AG10803 (cell line): ENCODE data around the gene MYO15A.

Experiments
- DNase-seq: peaks from one replicate; pipeline ENCODE4 v3.0.0; 2010; ENCODE audit warnings: low read depth
- H3K4me3 ChIP-seq: 2 replicates; pipeline ENCODE4 v1.5.1; 2011; ENCODE audit warnings: mild to moderate bottlenecking, low read length, control low read depth
- TF ChIP-seq, protein P1 (sequence below): conservative IDR thresholded peaks from 2 replicates; pipeline ENCODE4 v1.5.1; 2011; ENCODE audit warnings: mild to moderate bottlenecking, low read length, control low read depth, inconsistent platforms

Gene MYO15A, protein sequence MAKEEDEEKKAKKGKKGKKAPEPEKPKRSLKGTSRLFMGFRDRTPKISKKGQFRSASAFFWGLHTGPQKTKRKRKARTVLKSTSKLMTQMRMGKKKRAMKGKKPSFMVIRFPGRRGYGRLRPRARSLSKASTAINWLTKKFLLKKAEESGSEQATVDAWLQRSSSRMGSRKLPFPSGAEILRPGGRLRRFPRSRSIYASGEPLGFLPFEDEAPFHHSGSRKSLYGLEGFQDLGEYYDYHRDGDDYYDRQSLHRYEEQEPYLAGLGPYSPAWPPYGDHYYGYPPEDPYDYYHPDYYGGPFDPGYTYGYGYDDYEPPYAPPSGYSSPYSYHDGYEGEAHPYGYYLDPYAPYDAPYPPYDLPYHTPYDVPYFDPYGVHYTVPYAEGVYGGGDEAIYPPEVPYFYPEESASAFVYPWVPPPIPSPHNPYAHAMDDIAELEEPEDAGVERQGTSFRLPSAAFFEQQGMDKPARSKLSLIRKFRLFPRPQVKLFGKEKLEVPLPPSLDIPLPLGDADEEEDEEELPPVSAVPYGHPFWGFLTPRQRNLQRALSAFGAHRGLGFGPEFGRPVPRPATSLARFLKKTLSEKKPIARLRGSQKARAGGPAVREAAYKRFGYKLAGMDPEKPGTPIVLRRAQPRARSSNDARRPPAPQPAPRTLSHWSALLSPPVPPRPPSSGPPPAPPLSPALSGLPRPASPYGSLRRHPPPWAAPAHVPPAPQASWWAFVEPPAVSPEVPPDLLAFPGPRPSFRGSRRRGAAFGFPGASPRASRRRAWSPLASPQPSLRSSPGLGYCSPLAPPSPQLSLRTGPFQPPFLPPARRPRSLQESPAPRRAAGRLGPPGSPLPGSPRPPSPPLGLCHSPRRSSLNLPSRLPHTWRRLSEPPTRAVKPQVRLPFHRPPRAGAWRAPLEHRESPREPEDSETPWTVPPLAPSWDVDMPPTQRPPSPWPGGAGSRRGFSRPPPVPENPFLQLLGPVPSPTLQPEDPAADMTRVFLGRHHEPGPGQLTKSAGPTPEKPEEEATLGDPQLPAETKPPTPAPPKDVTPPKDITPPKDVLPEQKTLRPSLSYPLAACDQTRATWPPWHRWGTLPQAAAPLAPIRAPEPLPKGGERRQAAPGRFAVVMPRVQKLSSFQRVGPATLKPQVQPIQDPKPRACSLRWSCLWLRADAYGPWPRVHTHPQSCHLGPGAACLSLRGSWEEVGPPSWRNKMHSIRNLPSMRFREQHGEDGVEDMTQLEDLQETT (N-terminal part only)

DNA sequence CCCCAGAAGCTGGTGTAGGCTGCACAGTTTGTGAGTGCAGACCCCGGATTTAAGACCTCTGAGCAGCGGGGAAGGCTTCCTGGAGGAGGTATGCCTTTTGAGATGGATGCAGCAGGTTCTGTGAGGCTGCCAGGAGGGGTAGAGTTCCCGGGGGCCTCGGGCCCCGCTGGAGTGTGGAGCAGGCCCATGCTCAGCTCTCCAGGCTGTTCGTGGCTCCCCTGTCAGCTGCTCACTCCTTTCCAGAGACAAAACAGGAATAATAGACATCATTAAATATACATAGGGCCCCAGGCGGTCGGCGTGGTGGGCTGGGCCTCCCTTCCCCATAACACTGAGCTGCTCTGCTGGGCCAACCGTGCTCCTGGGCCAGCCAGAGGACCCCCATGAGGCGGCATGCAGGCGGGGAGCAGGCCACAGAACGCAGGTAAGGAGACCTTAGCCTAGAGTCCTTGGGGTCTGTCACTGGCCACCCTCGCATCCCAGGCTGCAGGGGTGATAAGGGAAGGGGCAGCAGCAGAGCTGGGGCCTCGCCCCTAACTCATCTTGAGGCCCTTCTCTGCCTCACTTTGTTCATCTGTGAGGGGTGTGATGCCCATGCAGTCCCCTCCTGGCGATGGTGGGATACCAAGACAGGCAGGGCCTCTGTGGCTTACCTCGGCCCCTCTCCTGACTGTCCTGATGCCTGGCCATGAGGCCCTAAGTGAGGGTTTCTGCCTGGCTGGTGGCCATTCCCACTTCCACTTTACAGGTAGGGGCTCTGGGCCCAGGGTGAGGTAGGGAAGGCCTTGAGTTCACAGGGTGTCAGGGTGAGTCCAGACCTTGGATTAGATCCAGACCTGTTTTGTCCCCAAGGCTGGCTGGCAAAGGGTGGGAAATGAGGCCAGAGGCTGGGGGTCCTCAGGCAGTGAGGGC, at the start of gene MYO15A:
MYO15A (plus strand) TSS at position 356 of the 912 bp plus-strand sequence. CDS start 10,045 bp downstream, outside the sequence.
- no peak within 1 kb of the TSS for H3K4me3 ChIP-seq
- no peak for DNase-seq
- TF ChIP-seq, protein P1, sequence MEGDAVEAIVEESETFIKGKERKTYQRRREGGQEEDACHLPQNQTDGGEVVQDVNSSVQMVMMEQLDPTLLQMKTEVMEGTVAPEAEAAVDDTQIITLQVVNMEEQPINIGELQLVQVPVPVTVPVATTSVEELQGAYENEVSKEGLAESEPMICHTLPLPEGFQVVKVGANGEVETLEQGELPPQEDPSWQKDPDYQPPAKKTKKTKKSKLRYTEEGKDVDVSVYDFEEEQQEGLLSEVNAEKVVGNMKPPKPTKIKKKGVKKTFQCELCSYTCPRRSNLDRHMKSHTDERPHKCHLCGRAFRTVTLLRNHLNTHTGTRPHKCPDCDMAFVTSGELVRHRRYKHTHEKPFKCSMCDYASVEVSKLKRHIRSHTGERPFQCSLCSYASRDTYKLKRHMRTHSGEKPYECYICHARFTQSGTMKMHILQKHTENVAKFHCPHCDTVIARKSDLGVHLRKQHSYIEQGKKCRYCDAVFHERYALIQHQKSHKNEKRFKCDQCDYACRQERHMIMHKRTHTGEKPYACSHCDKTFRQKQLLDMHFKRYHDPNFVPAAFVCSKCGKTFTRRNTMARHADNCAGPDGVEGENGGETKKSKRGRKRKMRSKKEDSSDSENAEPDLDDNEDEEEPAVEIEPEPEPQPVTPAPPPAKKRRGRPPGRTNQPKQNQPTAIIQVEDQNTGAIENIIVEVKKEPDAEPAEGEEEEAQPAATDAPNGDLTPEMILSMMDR: no peak

DNA sequence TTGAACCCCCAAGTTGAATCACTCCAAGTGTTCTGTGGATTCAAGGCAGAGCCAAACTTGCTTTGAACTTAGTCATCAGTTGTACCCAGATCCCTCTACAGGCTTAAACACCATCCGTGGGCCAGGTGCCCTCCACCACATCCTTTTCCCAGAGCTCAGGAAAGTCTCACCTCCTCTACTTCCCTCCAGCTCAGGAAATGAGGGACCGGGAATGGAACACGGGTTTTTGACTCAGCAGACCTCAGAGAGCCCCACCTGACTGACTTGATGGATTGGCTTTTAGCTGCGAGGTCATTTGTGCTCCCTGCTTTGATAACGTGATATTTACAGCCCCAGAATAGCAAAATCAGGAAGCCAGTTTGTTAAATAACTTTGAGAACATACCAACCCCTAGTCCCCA, 49.3 kb upstream of the MYO15A start:
- DNase-seq: no peak
- TF ChIP-seq, protein P1: no peak
- no peak overlapping the region for H3K4me3 ChIP-seq

DNA sequence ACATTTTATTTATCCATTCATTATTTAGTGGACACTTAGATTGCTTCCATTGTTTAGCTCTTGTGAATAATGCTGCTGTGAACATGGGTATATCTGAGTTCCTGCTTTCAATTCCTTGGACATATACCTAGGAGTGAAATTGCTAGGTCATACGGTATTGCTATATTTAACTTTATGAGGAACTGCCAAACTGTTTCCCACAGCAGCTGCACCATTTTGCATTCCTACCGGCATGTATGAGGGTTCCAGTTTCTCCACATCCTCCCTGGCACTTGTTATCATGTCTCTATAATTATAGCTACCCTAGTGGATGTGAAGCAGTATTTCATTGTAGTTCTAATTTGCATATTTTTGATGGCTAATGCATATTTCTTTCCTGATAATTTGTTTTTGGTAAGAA, 44.5 kb upstream of the MYO15A start:
- H3K4me3 ChIP-seq: no peak overlapping the region
- TF ChIP-seq, protein P1: no peak
- DNase-seq: no peak

DNA sequence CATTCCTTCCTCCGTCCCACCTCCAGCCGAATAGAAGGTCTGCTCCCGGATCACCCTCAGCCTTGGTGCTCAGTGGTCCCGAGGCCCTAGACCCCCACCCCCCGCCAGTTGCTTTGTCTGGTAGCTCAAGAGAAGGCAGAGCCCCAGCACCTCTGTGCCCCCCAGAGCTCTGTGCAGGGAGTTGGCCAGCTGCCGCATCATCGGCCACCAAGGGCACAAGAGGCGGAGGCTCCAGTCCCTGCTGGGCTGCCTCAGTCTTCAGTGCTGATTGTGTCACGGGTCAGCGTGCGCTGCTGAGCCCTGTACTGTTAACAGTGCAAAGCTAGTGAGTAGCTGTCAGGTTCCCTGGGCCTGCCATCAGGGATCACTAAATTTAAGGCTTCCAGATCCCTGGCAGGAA, 43.0 kb upstream of the MYO15A start:
- TF ChIP-seq, protein P1: no peak
- no peak for DNase-seq
- H3K4me3 ChIP-seq: no peak overlapping the region

DNA sequence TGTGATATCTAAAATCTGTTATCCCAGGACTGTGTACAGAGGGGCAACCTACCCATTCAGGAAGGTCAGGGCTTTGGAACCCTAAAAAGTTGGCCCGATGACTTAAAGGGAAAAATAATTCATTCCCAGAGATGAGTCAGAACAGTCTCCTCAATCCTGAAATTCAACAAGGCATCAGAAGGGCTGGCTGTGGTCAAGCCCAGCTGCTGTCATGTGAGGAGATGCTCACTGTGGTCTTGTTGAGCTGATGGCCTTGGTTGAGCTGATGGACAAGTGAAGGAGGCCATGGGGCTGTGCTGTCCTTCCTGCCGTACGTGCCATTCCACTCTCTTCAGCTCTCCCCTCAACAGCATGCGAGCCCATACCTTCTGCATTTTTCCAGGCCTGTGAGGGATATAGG, 41.7 kb upstream of the MYO15A start:
- TF ChIP-seq, protein P1: no peak
- no peak for DNase-seq

DNA sequence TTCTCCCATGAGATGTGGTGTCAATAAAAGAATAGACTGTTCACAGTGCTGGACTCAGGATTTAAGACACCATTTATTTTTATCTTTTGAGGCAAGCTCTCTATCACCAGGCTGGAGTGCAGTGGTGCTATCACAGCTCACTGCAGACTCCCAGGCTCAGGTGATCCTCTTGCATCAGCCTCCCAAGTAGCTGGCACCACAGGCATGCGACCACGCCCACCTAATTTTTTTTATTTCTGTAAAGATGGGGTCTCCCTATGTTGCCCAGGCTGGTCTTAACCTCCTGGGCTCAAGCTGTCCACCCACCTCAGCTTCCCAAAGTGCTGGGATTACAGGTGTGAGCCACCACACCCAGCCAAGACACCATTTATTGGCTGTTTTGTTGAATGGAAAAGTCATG, 39.5 kb upstream of the MYO15A start:
- TF ChIP-seq, protein P1: no peak
- DNase-seq: no peak
- H3K4me3 ChIP-seq: no peak overlapping the region

More for the DNA sequence above, 41.7 kb upstream of the MYO15A start:
- no peak overlapping the region for H3K4me3 ChIP-seq
